NCI-H2107 treated with DMSO at 0.1 percent for 48 hours (cell line): Measurements from ENCODE around the gene RCAN2.
A peak's percentile ranks its signal among the peaks of the same experiment; 100 is the strongest.

Experiments used
- DNase-seq: peaks from one replicate; lab custom pipeline; 2025; ENCODE audit not compliant: unreplicated experiment; lab: John Stamatoyannopoulos, UW

RCAN2 gene

GRCh38 chr6:46293641-46294316 lies 197.5 kb downstream of the RCAN2 start:
- peak; percentile 7 for DNase-seq

GRCh38 chr6:46291880-46292279 lies 199.4 kb downstream of the RCAN2 start:
- no peak for DNase-seq

- no peak for DNase-seq
These were observed 200.0 kb downstream of the RCAN2 start for GRCh38 chr6:46291275-46291633.

DNA sequence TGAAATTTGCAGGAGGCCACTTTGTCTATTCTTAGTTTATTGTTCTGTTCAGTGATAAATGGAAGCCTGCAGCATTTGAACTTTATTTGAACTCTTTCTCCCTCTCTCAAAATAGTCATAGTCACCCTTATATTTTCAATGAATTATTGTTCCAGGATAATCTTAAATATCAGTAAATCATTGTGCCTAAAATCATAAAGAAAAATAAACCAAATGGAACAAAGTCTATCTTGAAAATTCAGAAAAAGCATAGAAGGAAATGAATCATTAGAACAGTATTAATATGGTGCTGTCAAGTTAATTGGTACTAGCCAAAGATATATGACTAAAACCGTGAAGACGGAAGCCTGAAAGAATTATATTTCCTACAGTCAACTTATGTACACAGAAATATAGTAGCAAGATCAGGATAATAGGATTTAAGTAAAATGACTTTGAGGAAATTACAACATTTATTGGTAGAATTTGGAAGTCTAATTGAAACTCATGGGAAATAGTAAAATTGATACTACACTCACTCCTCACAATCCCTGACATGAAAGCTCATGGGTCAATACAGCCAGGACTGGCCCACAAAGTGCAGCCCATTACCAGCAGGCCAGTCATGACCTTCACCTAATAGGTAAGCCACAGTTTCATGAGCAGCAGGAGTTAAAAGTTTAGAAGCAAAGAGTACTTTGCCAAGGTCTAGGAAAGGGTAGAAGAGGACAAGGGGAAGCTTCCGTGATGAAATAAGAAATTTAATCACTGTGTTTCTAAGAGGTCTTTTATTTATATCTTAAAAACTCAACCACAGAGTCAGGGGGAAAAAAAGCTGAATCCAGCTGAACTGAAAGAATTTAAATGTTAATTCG lies 200.6 kb downstream of the RCAN2 start:
- DNase-seq: no peak

- no peak for DNase-seq
These were observed 201.4 kb downstream of the RCAN2 start for GRCh38 chr6:46289898-46290297.

DNA sequence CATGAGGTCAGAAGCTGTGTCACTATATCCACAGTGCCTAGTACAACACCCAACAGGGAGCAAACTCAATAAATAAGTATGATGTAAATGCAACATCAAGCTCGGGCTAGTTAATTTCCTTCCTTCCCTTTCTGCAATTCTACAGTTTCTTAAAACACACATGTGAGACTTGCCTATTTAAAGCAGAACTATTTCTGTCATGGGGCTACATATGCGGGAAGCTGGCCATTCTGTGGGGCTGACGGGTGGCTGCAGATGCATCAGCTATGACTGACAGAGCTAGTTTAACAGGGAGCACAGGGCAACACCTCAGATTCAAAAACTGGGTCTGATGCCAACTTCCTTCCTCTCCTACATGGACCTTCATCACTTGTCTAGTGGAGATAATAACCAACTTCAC lies 202.4 kb downstream of the RCAN2 start:
- no peak for DNase-seq

GRCh38 chr6:46287681-46288080 lies 203.6 kb downstream of the RCAN2 start:
- DNase-seq: no peak

- no peak for DNase-seq
These were observed 204.2 kb downstream of the RCAN2 start for GRCh38 chr6:46287043-46287442.

DNA sequence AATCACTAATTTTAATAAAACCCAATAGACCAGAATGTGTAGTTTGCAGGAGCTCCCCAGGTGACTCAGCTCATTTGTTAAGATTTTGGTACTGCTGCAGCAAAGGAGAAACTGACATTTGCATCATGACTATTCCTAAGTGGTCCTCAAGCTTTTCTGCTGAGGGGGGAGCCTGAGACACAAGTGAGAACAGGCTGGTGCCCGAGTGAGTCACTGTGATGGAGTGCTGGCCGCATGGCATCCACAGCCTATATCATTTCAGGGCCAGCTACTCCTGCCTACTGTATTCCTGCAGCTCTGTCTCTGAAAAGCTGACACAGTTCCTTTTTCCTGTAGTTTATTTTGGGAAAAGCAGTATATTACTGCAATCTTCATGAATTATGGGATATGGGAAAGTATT lies 206.8 kb downstream of the RCAN2 start:
- no peak for DNase-seq

- no peak for DNase-seq
These were observed 210.1 kb downstream of the RCAN2 start for GRCh38 chr6:46281110-46281509.

DNA sequence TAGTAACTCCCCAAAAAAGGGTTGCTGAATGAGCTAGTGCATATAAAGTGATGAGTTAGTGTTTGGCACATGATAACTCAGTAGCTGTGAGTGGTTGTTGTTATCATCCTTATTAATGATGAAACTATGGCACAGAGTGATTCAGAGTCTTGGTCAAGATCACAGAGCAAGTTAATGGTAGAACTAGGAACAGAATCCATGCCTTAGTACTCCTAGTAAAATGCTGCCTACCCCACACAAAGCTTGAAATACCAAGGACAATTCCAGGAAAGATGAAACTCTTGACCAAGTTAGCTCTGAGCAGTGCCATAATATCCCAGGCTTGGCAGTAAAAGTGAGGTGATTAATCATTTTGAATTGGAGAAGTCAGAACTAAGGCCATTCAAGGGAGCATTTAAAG lies 211.4 kb downstream of the RCAN2 start:
- no peak for DNase-seq

DNA sequence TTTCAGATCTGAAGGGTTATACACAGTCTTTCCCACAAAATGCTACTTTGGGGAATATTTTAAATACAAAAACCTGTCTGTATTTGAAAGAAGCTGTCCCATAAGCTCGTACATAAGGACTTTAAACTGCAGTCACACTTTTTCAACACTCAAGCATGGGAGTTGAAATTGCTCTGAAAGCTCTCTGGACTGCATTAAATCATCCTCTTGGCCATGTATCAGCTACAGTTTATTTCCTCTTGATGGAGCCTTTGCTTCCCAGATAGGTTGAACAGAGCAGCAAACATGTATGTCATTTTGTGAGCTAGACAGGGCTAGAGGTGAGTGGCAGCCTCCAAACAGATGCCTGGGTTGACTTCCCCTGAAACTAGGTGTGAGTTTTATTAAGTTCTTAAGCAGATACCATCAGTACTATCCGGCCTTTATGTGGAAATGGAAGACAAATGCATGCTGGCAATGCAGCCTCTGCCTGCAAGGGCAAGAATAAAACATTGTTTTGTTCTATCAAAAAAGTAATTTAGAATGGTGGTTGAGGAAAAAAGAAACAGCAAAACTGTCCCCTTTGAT lies 214.6 kb downstream of the RCAN2 start:
- DNase-seq: no peak

DNA sequence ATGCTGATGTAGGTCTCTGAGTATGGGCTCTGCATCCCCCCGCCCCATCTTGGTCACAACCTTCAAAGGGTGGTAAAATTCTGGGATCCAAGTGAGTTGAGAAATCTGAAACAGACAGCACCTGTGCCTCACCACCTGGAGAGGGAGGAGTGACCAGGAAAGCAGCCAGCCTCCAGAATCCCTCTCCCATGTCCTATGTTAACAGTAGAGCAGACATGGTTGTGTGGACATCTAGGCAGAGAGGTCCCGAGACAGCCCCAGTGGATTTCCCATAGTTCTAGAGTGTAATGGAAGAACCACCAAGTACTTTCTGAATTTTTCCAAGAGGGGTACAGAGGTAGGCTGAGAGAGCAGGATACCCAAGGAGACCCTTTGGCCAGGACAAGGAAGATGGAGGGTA lies 216.7 kb downstream of the RCAN2 start:
- no peak for DNase-seq

- DNase-seq: no peak
These were observed 217.3 kb downstream of the RCAN2 start for GRCh38 chr6:46273911-46274310.

GRCh38 chr6:46271728-46272127 lies 219.5 kb downstream of the RCAN2 start:
- DNase-seq: no peak

GRCh38 chr6:46271107-46271506 lies 220.1 kb downstream of the RCAN2 start:
- DNase-seq: no peak

GRCh38 chr6:46270336-46270735 lies 220.9 kb downstream of the RCAN2 start:
- no peak for DNase-seq

DNA sequence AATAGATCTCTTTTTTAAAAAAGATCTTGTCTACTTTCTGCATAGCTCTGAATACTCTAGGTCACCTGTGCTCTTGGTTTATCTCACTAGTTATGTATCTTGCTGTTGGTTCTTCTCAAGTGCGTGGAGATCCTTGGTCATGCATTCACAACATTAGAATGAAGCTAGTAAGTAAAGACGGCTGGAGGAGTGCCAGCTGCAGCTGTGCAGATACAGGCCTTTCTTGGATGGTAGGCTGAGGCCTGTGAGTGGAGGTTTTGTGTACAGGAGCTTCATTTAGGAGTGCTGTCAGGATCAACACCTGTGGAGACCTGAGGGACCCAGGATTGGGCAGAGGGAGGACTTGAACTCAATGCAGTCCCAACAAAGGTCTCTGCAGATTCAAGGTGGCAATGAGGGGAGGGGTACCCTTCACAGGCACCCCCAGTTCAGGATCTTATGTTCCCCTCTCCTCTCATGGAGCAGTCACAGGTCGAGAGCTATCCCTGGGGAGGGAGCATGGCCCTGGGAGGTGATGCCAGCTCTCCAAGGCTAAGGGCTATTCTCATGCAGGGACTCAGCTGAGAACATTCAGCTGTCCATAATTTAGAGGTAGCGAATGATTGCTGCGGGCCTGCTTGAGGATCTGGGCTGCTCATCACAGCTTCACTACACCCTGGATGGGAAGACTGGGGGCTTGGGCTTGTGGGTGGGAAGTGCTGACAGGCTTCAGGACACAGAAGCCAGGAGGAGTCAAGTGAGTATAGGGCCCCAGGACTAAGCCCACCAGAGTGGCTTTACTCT lies 221.6 kb downstream of the RCAN2 start:
- no peak for DNase-seq

DNA sequence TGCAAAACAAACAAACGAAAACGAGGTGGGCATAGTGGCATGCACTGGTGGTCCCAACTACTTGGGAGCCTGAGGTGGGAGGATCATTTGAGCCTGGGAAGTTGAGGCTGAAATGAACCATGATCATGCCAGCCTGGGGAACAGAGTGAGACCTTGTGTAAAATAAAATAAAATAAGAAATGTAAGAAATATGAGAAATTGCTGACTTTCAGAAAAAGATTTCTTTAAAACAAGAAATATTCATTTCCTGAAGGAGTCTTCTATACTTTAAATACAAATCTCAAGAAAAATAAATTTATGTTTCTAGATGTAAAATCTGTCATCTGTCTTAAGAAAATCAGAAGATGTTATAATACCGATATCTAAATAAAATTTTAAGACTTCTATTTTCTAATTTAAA lies 223.7 kb downstream of the RCAN2 start:
- DNase-seq: no peak

DNA sequence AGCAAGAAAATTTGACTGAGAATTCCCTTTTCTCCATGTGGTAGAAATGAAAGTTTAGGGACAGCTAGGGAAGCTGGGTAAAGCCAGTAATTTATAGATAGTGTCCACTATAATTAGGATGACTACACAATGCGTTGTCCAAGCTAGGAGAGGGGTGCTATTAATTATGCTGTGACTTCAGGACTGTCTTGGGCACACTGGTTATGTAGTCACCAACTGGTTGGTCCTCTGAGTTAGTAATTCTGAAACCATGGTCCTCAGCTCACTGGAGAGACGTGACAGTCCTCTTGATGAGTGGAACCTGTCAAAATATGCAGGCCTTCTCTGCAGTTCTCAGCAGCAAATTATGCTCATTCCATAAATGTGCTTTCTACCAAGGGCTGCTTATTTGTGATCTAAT lies 225.9 kb downstream of the RCAN2 start:
- no peak for DNase-seq

DNA sequence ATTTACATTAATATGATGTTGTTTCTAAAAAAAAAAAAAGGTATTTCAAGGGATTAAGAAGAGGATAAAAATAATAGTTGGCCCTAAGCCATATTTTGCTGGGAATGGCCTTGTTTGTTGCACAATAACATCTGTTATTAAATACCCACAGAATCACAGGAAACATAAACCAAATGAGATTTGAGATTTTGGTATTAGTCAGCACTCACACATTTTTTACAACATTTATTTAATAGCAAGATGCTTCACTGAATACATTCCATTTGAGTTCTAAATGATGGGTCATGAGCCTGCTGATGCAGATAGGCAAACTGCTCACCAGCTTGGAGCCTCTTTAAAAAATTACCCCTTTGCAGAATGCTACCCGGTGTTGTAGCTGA lies 227.6 kb downstream of the RCAN2 start:
- no peak for DNase-seq
